Uterine smooth muscle cell (primary cell): ENCODE results near the gene SCGB1C1. TPM values are rescaled to one million over a fixed set of nuclear protein-coding genes. Genes with fewer than 3 reads are reported as not detected.

Experiments
- total RNA-seq: library from RNA; depleted of rRNA; stranded (reverse); fragments of >200 nt; gene quantifications from 2 replicates; pipeline ENCODE4 v1.2.3, GENCODE V29; 2014

Gene SCGB1C1
- total RNA-seq = not detected in 2 replicates

DNA sequence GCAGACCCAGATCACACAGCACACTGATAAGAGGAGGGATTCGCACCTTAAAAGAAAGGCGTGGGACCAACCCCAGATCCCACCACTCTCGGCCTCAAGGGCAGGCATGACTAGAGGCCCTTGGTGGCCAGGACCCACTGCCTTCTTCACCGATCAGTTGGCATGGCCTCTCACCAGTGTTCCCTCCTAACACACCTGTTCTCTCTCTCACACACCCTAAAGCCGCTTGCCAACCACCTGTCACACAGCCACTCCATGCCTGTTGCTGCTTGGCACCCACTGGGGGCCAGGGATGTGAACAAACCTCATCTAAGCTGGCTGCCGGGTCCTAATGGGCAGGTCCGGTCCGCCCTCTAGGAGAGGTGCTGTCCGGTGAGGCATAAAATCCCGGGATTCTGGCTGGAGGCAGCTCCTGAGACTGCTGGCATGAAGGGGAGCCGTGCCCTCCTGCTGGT, at the start of gene SCGB1C1:
TSS of gene SCGB1C1 (plus strand) at position 405 of the 455 bp plus-strand sequence. CDS start at position 427, 22 bp downstream.

DNA sequence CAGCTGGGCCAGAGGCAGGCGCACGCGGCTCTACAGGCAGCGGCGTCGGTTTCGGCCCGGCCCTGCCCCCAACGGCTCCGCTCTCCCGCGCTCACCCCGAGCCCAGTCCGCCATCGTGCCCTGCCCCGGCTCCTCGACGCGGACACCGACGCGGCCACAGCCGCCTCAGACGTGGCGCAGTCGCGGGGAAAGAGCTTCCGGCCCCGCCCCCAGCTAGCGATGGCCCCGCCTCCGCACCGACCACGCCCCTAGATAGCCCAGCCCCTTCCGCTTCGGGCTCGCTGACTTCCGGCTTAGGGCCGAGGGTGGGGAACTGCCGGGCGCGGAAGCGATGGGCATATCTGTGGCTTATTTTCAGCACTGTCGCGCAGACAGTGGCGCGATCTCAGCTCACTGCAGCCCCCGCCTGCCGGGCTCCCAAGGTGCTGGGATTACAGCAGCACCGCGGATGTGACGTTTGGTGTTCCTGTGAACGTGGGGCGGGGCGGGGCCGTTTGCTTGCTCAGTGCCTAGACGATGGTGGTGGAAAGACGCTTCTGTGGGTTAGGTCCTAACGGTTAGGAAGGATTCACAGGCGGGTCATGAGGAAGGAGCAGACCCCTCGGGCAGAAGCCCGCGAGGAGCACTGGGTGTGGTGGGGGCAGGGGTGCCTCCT, 14.5 kb downstream of the SCGB1C1 start, which contains the start of the genes BET1L and RIC8A:
TSS of gene BET1L (minus strand) at position 192 of the 655 bp plus-strand sequence. CDS start at position 114, 78 bp downstream.
TSS of gene RIC8A (plus strand) at position 501 of the 655 bp plus-strand sequence. CDS start 1,147 bp downstream, outside the sequence.

DNA sequence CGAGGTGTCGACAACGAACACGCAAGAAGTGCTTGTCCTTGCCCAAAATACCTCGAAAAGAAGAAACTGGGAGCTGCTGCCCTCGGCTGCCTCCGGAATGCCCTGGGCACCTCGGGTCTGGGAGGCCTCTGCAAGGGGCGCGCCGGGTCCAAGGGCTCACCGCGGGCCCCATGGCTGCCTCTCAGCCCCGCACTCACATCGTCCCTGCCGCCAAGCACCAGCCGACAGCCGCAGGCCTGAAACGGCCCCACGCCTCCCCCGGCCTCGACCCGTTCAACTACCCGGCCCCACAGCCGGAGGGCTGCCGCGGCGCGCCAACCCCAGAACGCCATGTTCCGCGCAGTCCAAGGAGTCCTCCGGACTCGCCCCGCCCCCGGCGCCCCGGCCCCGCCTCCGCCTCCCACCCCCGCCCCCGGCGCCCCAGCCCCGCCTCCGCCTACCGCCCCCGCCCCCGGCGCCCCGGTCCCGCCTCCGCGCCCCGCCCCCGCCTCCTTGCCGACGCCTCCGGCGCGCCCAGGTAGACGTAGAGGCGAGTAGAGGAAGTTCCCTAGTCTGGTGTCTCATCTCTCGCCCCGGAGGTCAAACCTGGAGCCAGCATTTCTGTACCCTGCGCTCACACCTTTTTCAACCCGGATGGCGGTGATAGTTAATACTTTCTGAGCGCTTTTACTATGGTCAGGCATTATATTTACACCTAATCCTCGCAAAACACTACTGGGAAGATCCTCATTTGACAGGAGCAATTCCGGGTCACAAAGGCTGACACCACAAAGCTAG, 43.3 kb downstream of the SCGB1C1 start, which contains the start of gene SIRT3:
TSS of gene SIRT3 (minus strand) at position 346 of the 777 bp plus-strand sequence. CDS start at position 332, 14 bp downstream.

DNA sequence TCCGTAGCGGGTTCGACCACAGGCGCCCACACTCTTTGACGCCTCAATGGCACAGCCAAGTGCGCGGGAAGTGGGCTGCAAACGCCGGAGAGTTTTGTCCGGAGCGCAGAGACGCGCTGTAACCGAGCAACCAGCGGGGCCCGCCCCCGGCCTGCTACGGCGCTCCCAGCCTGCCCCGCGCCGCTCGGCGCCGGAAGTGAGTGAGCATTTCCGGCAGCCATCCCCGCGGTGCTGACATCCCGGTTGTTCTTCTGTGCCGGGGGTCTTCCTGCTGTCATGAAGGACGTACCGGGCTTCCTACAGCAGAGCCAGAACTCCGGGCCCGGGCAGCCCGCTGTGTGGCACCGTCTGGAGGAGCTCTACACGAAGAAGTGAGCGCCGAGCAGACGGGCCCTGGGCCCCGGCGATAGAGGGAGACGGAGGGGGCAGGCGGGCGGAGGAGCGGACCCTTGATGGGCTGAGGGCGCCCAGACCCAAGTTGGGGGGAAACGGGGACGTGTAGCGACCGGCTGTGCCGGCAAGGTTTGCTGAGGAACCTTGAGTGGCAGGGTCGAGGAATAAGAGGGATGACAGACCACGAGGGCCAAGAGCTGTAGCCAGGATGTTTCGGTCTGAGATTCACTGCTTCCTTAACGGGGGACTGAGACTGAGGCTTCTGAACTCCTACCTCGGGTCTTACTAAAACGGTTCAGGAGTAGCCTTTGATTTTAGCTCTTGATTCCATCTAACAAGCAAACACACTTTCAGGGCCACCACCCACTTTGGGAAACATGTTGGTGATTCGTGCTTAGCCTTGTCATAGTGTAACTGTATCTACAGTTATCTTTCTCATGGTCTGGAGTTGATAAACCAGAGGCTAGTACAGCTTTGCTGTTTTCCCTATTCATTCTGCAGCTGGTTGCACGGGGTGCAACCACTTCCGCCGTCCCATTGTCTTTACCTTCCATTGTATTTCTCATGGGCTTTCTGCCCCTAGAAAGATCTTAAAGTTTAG, 44.2 kb downstream of the SCGB1C1 start, which contains the start of gene PSMD13:
TSS of gene PSMD13 (plus strand) at position 203 of the 994 bp plus-strand sequence. CDS start at position 277, 74 bp downstream.

Other genes with a start within 250 kb of the SCGB1C1 start
- gene BET1L, start 14.3 kb downstream of the SCGB1C1 start, total RNA-seq = 17.9 and 21.6 TPM in 2 replicates
- gene RIC8A, start 14.6 kb downstream of the SCGB1C1 start, total RNA-seq = 126 and 131 TPM in 2 replicates
- 6.2 and 8.2 TPM in 2 replicates for gene SIRT3, start 43.3 kb downstream of the SCGB1C1 start, total RNA-seq
- gene PSMD13, start 43.9 kb downstream of the SCGB1C1 start, total RNA-seq = 118 and 202 TPM in 2 replicates
- not detected in 2 replicates for gene NLRP6, start 85.3 kb downstream of the SCGB1C1 start, total RNA-seq
- gene PGGHG, start 96.0 kb downstream of the SCGB1C1 start, total RNA-seq = 7.3 and 10.7 TPM in 2 replicates
- not detected in 2 replicates for gene IFITM5, start 106.4 kb downstream of the SCGB1C1 start, total RNA-seq
- gene IFITM2, start 114.7 kb downstream of the SCGB1C1 start, total RNA-seq = 11.0 and 15.6 TPM in 2 replicates
- gene IFITM1, start 121.0 kb downstream of the SCGB1C1 start, total RNA-seq = 12.1 and 23.9 TPM in 2 replicates
- gene IFITM3, start 127.8 kb downstream of the SCGB1C1 start, total RNA-seq = 17.3 and 29.5 TPM in 2 replicates
- gene B4GALNT4, start 176.4 kb downstream of the SCGB1C1 start, total RNA-seq = 1.00 and 1.8 TPM in 2 replicates
- 0.66 and 0.87 TPM in 2 replicates for gene PKP3, start 201.1 kb downstream of the SCGB1C1 start, total RNA-seq
- 6.0 and 8.2 TPM in 2 replicates for gene SIGIRR, start 221.9 kb downstream of the SCGB1C1 start, total RNA-seq
- gene ANO9, start 248.9 kb downstream of the SCGB1C1 start, total RNA-seq = not detected in 2 replicates